Raji (cell line): ENCODE measurements around the gene PAX2.

Experiments used
- POLR2A ChIP-seq: IDR thresholded peaks from 2 replicates; pipeline ENCODE4 v1.6.1; 2011; ENCODE audit warnings: low read depth, low read length, control low read depth; ENCODE audit not compliant: insufficient read depth

Gene PAX2

GRCh38 chr10:100873146-100873826 is 127.9 kb downstream of the PAX2 start:
- no peak for TF ChIP-seq POLR2A

GRCh38 chr10:100873827-100874326 is 128.5 kb downstream of the PAX2 start:
- no peak for TF ChIP-seq POLR2A

- no peak for TF ChIP-seq POLR2A
Observed at GRCh38 chr10:100874702-100875483, 129.5 kb downstream of the PAX2 start.

- no peak for TF ChIP-seq POLR2A
Observed at GRCh38 chr10:100875484-100876166, 130.2 kb downstream of the PAX2 start.

- TF ChIP-seq POLR2A, result no peak
Observed at GRCh38 chr10:100876585-100877460, 131.4 kb downstream of the PAX2 start.

- no peak for TF ChIP-seq POLR2A
Observed at GRCh38 chr10:100877461-100877850, 132.1 kb downstream of the PAX2 start.

- TF ChIP-seq POLR2A, result no peak
Observed at GRCh38 chr10:100878291-100878910, 133.0 kb downstream of the PAX2 start.
